HG02763 (cell line): ENCODE measurements around the gene ZCCHC3.
"Not testable (repeated sequence)": the region's sequence is repeated elsewhere in the genome, so short reads cannot be mapped to it uniquely, and the experiment has no call there.

ENCODE experiments used
- ATAC-seq: cut with Tn5 transposase; IDR thresholded peaks from one replicate; pipeline ENCODE4 v1.9.1; 2021; ENCODE audit warnings: mild to moderate bottlenecking, moderate library complexity; ENCODE audit not compliant: unreplicated experiment

The ZCCHC3 gene

GRCh38 chr20:297098-297924, at the start of gene ZCCHC3:
ZCCHC3 (plus strand) TSS chr20:297570; CDS start chr20:297587, 17 bp downstream.
- ATAC-seq: peak; percentile 74

- no peak for ATAC-seq
These were observed 46.0 kb upstream of the ZCCHC3 start for GRCh38 chr20:251354-251753.

- ATAC-seq: no peak
These were observed 44.6 kb upstream of the ZCCHC3 start for GRCh38 chr20:252801-253200.

GRCh38 chr20:253447-253846, 43.9 kb upstream of the ZCCHC3 start:
- ATAC-seq: not testable (repeated sequence)

GRCh38 chr20:257419-257818, 40.0 kb upstream of the ZCCHC3 start, which contains the start of gene DEFB132:
DEFB132 (plus strand) TSS chr20:257724; CDS start chr20:257779, 55 bp downstream.
- ATAC-seq: no peak

- no peak for ATAC-seq
These were observed 39.0 kb upstream of the ZCCHC3 start for GRCh38 chr20:258269-258858.

- ATAC-seq: no peak
These were observed 38.4 kb upstream of the ZCCHC3 start for GRCh38 chr20:258963-259362.

- ATAC-seq: no peak
These were observed 37.4 kb upstream of the ZCCHC3 start for GRCh38 chr20:259981-260380.

GRCh38 chr20:263701-264100, 33.7 kb upstream of the ZCCHC3 start:
- ATAC-seq: no peak

GRCh38 chr20:266596-267562, 30.5 kb upstream of the ZCCHC3 start:
- peak; percentile 79 for ATAC-seq

GRCh38 chr20:270517-270916, 26.9 kb upstream of the ZCCHC3 start:
- no peak for ATAC-seq

GRCh38 chr20:271069-271468, 26.3 kb upstream of the ZCCHC3 start:
- ATAC-seq: no peak

GRCh38 chr20:271528-271927, 25.8 kb upstream of the ZCCHC3 start:
- no peak for ATAC-seq

GRCh38 chr20:272718-273117, 24.7 kb upstream of the ZCCHC3 start:
- no peak for ATAC-seq

GRCh38 chr20:273884-274283, 23.5 kb upstream of the ZCCHC3 start:
- ATAC-seq: no peak

GRCh38 chr20:275791-276190, 21.6 kb upstream of the ZCCHC3 start:
- no peak for ATAC-seq

GRCh38 chr20:276620-277495, 20.5 kb upstream of the ZCCHC3 start:
- no peak for ATAC-seq

GRCh38 chr20:277496-277781, 19.9 kb upstream of the ZCCHC3 start:
- ATAC-seq: no peak

GRCh38 chr20:278181-278580, 19.2 kb upstream of the ZCCHC3 start:
- no peak for ATAC-seq
